ENCODE measurements around the gene ZNF652. TPM values are rescaled to one million over a fixed set of nuclear protein-coding genes. Genes with fewer than 3 reads are reported as not detected.

Gene ZNF652
- polyA plus RNA-seq, 1 of the 3 experiments (the other 2 are of a cell fraction) = 5.1 TPM

- no peaks in the 10 kb centered on the region for H4K20me1 ChIP-seq (ENCODE audit: insufficient read depth)
- H3K4me1 ChIP-seq (ENCODE audit: control insufficient read depth in 1 of 2, insufficient read depth in 2 of 2, low read depth in 1 of 2, low read length in 1 of 2) = no peaks in the 10 kb centered on the region
- DNase-seq = no peak
- H3F3A ChIP-seq (replicated peaks; ENCODE audit: insufficient read depth) = no peaks in the 10 kb centered on the region
- ChIA-PET CTCF (no interaction called here), POLR2A (no interaction called here)
- no peak overlapping the region for H3K27ac ChIP-seq (ENCODE audit: low read depth in 2 of 2, low read length in 1 of 2)
- no peak overlapping the region for H3K4me3 ChIP-seq (ENCODE audit: low read depth in 2 of 2, low read length in 1 of 2)
- no peaks in the 10 kb centered on the region for H3K36me3 ChIP-seq (replicated peaks in 1 of 2; ENCODE audit: control insufficient read depth in 1 of 2, insufficient read depth in 2 of 2, low read length in 1 of 2)
- H3K9me2 ChIP-seq = no peaks in the 10 kb centered on the region
- H3K27me3 ChIP-seq (ENCODE audit: insufficient read depth) = no peaks in the 10 kb centered on the region
- no peaks in the 10 kb centered on the region for H3K9me3 ChIP-seq
- H3K9ac ChIP-seq = no peak overlapping the region
- 51% methylated on average over 5 of the region's 5 CpGs for WGBS (ENCODE audit: low lambda C conversion rate)
- TF ChIP-seq USF2 (IDR thresholded peaks at IDR 0.05; ENCODE audit: borderline replicate concordance, low read depth, low read length) (no peak), EP300 (IDR thresholded peaks at IDR 0.05; ENCODE audit: borderline replicate concordance in 1 of 2, low read depth in 1 of 2, low read length in 1 of 2) (no peak), NRF1 (IDR thresholded peaks at IDR 0.05; ENCODE audit: low read depth, low read length) (no peak), TAF1 (IDR thresholded peaks at IDR 0.05; ENCODE audit: borderline replicate concordance, low read depth, low read length) (no peak), MEF2A (IDR thresholded peaks at IDR 0.05; ENCODE audit: borderline replicate concordance, low read depth) (no peak), RFX5 (IDR thresholded peaks at IDR 0.05; ENCODE audit: low read length) (no peak), SMC3 (IDR thresholded peaks at IDR 0.05; ENCODE audit: low read depth, low read length) (no peak), GATA2 (CRISPR knock-in tag; IDR thresholded peaks at IDR 0.05) (no peak), FOXM1 (IDR thresholded peaks at IDR 0.05; ENCODE audit: low read depth) (no peak), NFIC (IDR thresholded peaks at IDR 0.05; ENCODE audit: borderline replicate concordance) (no peak), CHD2 (IDR thresholded peaks at IDR 0.05; ENCODE audit: low read length, partially characterized antibody) (no peak), YY1 (IDR thresholded peaks at IDR 0.05; ENCODE audit: low read depth) (no peak)
- H2AFZ ChIP-seq (ENCODE audit: low read depth) = no peak overlapping the region
- H3K79me2 ChIP-seq (ENCODE audit: insufficient read depth) = no peaks in the 10 kb centered on the region
- no peak overlapping the region for H3K4me2 ChIP-seq
Observed at GRCh38 chr17:49269356-49269755, 92.7 kb downstream of the ZNF652 start.

GRCh38 chr17:49267912-49268311 is 94.1 kb downstream of the ZNF652 start:
- CTCF ChIA-PET = interaction anchor here (1.1 to 1.7 kb wide), 2 partner anchors 23 to 41 kb away, joined by 3 to 5 read pairs; no protein-coding TSS in a partner anchor
- Histone ChIP-seq H4K20me1 (ENCODE audit: insufficient read depth) (no peaks in the 10 kb centered on the region), H3K9ac (no peak overlapping the region), H3K9me2 (no peaks in the 10 kb centered on the region), H3F3A (replicated peaks; ENCODE audit: insufficient read depth) (no peaks in the 10 kb centered on the region), H2AFZ (ENCODE audit: low read depth) (no peak overlapping the region), H3K36me3 (replicated peaks in 1 of 2; ENCODE audit: control insufficient read depth in 1 of 2, insufficient read depth in 2 of 2, low read length in 1 of 2) (no peaks in the 10 kb centered on the region), H3K27ac (ENCODE audit: low read depth in 2 of 2, low read length in 1 of 2) (no peak overlapping the region), H3K4me3 (ENCODE audit: low read depth in 2 of 2, low read length in 1 of 2) (no peak overlapping the region), H3K79me2 (ENCODE audit: insufficient read depth) (no peaks in the 10 kb centered on the region), H3K4me1 (ENCODE audit: control insufficient read depth in 1 of 2, insufficient read depth in 2 of 2, low read depth in 1 of 2, low read length in 1 of 2) (no peaks in the 10 kb centered on the region), H3K4me2 (no peak overlapping the region), H3K27me3 (ENCODE audit: insufficient read depth) (no peaks in the 10 kb centered on the region), H3K9me3 (no peaks in the 10 kb centered on the region)
- 49% methylated on average over 3 of the region's 3 CpGs for whole genome bisulfite sequencing (ENCODE audit: low lambda C conversion rate)
- DNase-seq = no peak
- POLR2A ChIA-PET = no interaction called here
- TF ChIP-seq TEAD4 (IDR thresholded peaks at IDR 0.05; ENCODE audit: borderline replicate concordance, insufficient read depth) (no peak), MAX (IDR thresholded peaks at IDR 0.05; ENCODE audit: low read depth) (no peak), USF2 (IDR thresholded peaks at IDR 0.05; ENCODE audit: borderline replicate concordance, low read depth, low read length) (no peak), CTCF (IDR thresholded peaks at IDR 0.05) (no peak), EP300 (IDR thresholded peaks at IDR 0.05; ENCODE audit: borderline replicate concordance in 1 of 2, low read depth in 1 of 2, low read length in 1 of 2) (no peak), JUND (IDR thresholded peaks at IDR 0.05) (no peak), RXRA (IDR thresholded peaks at IDR 0.05; ENCODE audit: borderline replicate concordance, low read depth) (no peak), MEF2A (IDR thresholded peaks at IDR 0.05; ENCODE audit: borderline replicate concordance, low read depth) (no peak), PBX3 (IDR thresholded peaks at IDR 0.05) (no peak), ELF1 (IDR thresholded peaks at IDR 0.05) (no peak), TAF1 (IDR thresholded peaks at IDR 0.05; ENCODE audit: borderline replicate concordance, low read depth, low read length) (no peak), TCF12 (IDR thresholded peaks at IDR 0.05) (no peak), IRF3 (IDR thresholded peaks at IDR 0.05; ENCODE audit: low read depth, low read length) (no peak)
